Adipocyte (in vitro differentiated cells): ENCODE data around the gene RBM19.
"Not testable (repeated sequence)": the region's sequence is repeated elsewhere in the genome, so short reads cannot be mapped to it uniquely, and the experiment has no call there.

Experiments used
- DNase-seq: peaks from one replicate; pipeline ENCODE4 v3.0.0-alpha.2; 2015; ENCODE audit warnings: low read depth
- H3K27me3 ChIP-seq: replicated peaks from 2 replicates; pipeline ENCODE4 v1.7.0; 2013; ENCODE audit warnings: mild to moderate bottlenecking, low read length, moderate library complexity; ENCODE audit not compliant: control insufficient read depth, insufficient read depth
- H3K36me3 ChIP-seq: 2 replicates; pipeline ENCODE4 v1.7.0; 2013; ENCODE audit warnings: low read length, mild to moderate bottlenecking, moderate library complexity; ENCODE audit not compliant: control insufficient read depth, insufficient read depth, severe bottlenecking
- H3K4me1 ChIP-seq: 2 replicates; pipeline ENCODE4 v1.7.0; 2013; ENCODE audit warnings: mild to moderate bottlenecking, low read length, moderate library complexity; ENCODE audit not compliant: control insufficient read depth, insufficient read depth
- H3K4me3 ChIP-seq: 2 replicates; pipeline ENCODE4 v1.7.0; 2013; ENCODE audit warnings: mild to moderate bottlenecking, low read length, moderate library complexity
- H3K9ac ChIP-seq: 2 replicates; pipeline ENCODE4 v1.7.0; 2013; ENCODE audit warnings: mild to moderate bottlenecking, low read length, moderate library complexity
- H3K9me3 ChIP-seq: 2 replicates; pipeline ENCODE4 v1.7.0; 2013; ENCODE audit warnings: mild to moderate bottlenecking, low read length, moderate library complexity; ENCODE audit not compliant: control insufficient read depth

The RBM19 gene

GRCh38 chr12:114000861-114001260, 34.7 kb upstream of the RBM19 start:
- Histone ChIP-seq H3K4me1 (no peaks in the 10 kb centered on the region), H3K4me3 (no peak overlapping the region), H3K36me3 (no peaks in the 10 kb centered on the region), H3K27me3 (peaks cover 55% of the 10 kb centered on the region), H3K9me3 (no peaks in the 10 kb centered on the region), H3K9ac (no peak overlapping the region)
- no peak for DNase-seq

GRCh38 chr12:114000261-114000660, 34.1 kb upstream of the RBM19 start:
- H3K9me3 ChIP-seq, DNase-seq, H3K4me1 ChIP-seq, H3K4me3 ChIP-seq, H3K9ac ChIP-seq, H3K36me3 ChIP-seq: not testable (repeated sequence)
- H3K27me3 ChIP-seq, result peaks cover 52% of the 10 kb centered on the region

- H3K36me3 ChIP-seq, result no peaks in the 10 kb centered on the region
These were observed 31.2 kb upstream of the RBM19 start for GRCh38 chr12:113997365-113997764.

GRCh38 chr12:113996026-113996425, 29.9 kb upstream of the RBM19 start:
- Histone ChIP-seq H3K4me3 (no peak overlapping the region), H3K9ac (no peak overlapping the region), H3K27me3 (peaks cover 73% of the 10 kb centered on the region), H3K36me3 (no peaks in the 10 kb centered on the region), H3K9me3 (no peaks in the 10 kb centered on the region), H3K4me1 (no peaks in the 10 kb centered on the region)
- no peak for DNase-seq

More at GRCh38 chr12:113997365-113997764, 31.2 kb upstream of the RBM19 start:
- no peaks in the 10 kb centered on the region for H3K9me3 ChIP-seq
- no peaks in the 10 kb centered on the region for H3K4me1 ChIP-seq
- H3K9ac ChIP-seq, result no peak overlapping the region
- DNase-seq, result no peak
- H3K27me3 ChIP-seq, result peaks cover 67% of the 10 kb centered on the region
- H3K4me3 ChIP-seq, result no peak overlapping the region

- DNase-seq, result no peak
- Histone ChIP-seq H3K9ac (no peak overlapping the region), H3K36me3 (no peaks in the 10 kb centered on the region), H3K4me3 (no peak overlapping the region), H3K9me3 (no peaks in the 10 kb centered on the region), H3K27me3 (peaks cover 70% of the 10 kb centered on the region), H3K4me1 (no peaks in the 10 kb centered on the region)
These were observed 27.9 kb upstream of the RBM19 start for GRCh38 chr12:113994051-113994450.

- not testable (repeated sequence) for H3K4me1 ChIP-seq, H3K4me3 ChIP-seq
- peaks cover 80% of the 10 kb centered on the region for H3K27me3 ChIP-seq
These were observed 26.6 kb upstream of the RBM19 start for GRCh38 chr12:113992751-113993150.

GRCh38 chr12:113991224-113992044, 25.3 kb upstream of the RBM19 start:
- Histone ChIP-seq H3K4me3 (no peak overlapping the region), H3K27me3 (peaks cover 81% of the 10 kb centered on the region), H3K9me3 (no peaks in the 10 kb centered on the region), H3K9ac (no peak overlapping the region), H3K4me1 (no peaks in the 10 kb centered on the region), H3K36me3 (no peaks in the 10 kb centered on the region)
- DNase-seq, result no peak

More at GRCh38 chr12:113992751-113993150, 26.6 kb upstream of the RBM19 start:
- H3K9ac ChIP-seq, H3K36me3 ChIP-seq, DNase-seq, H3K9me3 ChIP-seq: not testable (repeated sequence)

- Histone ChIP-seq H3K36me3 (no peaks in the 10 kb centered on the region), H3K27me3 (peaks cover 79% of the 10 kb centered on the region), H3K9ac (no peak overlapping the region), H3K9me3 (no peaks in the 10 kb centered on the region), H3K4me1 (no peaks in the 10 kb centered on the region), H3K4me3 (no peak overlapping the region)
- DNase-seq, result no peak
These were observed 24.4 kb upstream of the RBM19 start for GRCh38 chr12:113990250-113991223.

- Histone ChIP-seq H3K9me3 (no peaks in the 10 kb centered on the region), H3K9ac (no peak overlapping the region), H3K36me3 (no peaks in the 10 kb centered on the region), H3K4me1 (no peaks in the 10 kb centered on the region), H3K27me3 (peaks cover 82% of the 10 kb centered on the region), H3K4me3 (no peak overlapping the region)
- no peak for DNase-seq
These were observed 22.9 kb upstream of the RBM19 start for GRCh38 chr12:113988976-113989375.

GRCh38 chr12:113988064-113988451, 21.9 kb upstream of the RBM19 start:
- Histone ChIP-seq H3K4me3 (no peak overlapping the region), H3K4me1 (no peaks in the 10 kb centered on the region), H3K36me3 (no peaks in the 10 kb centered on the region), H3K9ac (no peak overlapping the region), H3K9me3 (no peaks in the 10 kb centered on the region), H3K27me3 (peaks cover 81% of the 10 kb centered on the region)
- no peak for DNase-seq
